BE2C (cell line): ENCODE measurements around the gene SLC22A12.
A peak's percentile ranks its signal among the peaks of the same experiment; 100 is the strongest.

Experiments
- DNase-seq: peaks from one replicate; pipeline ENCODE4 v3.0.0-alpha.2; 2020
- H3K27me3 ChIP-seq: fragments of 250-450 bp; sonication (Bioruptor Pico); 2 replicates; pipeline ENCODE4 v1.5.1; 2020; ENCODE audit warnings: mild to moderate bottlenecking
- H3K36me3 ChIP-seq: fragments of 250-450 bp; sonication (Bioruptor Pico); 2 replicates; pipeline ENCODE4 v1.5.1; 2020; ENCODE audit warnings: mild to moderate bottlenecking
- H3K4me1 ChIP-seq: fragments of 250-450 bp; sonication (Bioruptor Pico); 2 replicates; pipeline ENCODE4 v1.5.1; 2020
- H3K4me3 ChIP-seq: 2 replicates; pipeline ENCODE4 v1.5.1; 2011; ENCODE audit warnings: low read depth, low read length
- H3K9me3 ChIP-seq: fragments of 250-450 bp; sonication (Bioruptor Pico); 2 replicates; pipeline ENCODE4 v1.5.1; 2020
- CTCF ChIP-seq: IDR thresholded peaks from 2 replicates; pipeline ENCODE4 v1.5.1; 2012; ENCODE audit warnings: mild to moderate bottlenecking, low read depth, low read length

SLC22A12 gene

DNA sequence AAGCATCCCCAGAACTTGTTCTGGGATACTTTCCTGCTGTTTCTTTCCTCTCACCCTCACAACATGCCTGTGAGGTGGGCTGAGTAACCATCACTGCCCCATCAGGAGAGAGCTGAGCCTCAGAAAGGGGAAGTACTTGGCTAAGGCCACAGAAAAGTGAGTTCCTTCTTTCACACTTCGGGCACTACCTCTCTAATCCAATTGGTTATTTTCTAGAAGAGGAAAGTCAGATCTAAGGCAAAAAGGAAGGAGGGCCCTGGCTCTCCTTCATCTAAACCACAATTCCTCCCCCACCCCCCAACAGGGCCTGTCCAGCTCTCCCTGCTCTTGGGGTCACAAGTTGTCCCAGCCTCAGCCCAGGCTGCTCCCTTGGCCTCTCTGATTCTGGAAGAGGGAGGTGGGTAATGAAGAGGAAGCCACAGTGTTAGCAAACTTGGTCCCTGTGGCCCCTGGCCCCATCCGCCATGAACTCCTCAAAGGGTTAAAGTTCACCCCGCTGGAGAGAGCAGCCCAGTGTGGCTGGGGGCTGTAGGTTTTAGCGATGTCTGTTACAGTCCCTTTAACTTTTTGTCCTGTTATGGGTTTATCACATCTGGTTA lies 34.0 kb downstream of the SLC22A12 start:
- no peak for TF ChIP-seq CTCF
- no peak for DNase-seq
- Histone ChIP-seq H3K4me3 (no peak overlapping the region), H3K9me3 (no peaks in the 10 kb centered on the region), H3K36me3 (no peaks in the 10 kb centered on the region), H3K4me1 (peaks cover 8% of the 10 kb centered on the region), H3K27me3 (no peaks in the 10 kb centered on the region)

DNA sequence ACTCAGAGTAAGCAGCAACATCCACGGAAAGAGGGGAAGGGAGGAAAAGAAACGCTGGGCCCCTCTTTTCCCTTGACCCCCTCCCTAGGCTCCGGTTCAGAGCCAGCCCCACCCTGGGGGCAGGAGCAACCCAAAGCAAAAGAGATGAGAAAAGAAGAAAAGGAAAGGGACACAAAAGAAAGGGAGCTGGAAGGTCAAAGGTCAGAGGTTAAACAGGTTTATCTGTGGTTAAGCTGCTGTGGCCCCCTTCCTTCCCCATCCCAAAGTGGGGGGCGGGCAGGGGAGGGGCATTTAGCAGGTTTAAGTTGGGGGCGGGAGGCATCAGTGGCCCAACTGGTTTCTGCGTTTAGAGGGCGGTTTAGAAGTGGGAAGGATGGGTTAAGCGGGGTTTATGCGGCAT lies 35.6 kb downstream of the SLC22A12 start:
- Histone ChIP-seq H3K4me1 (no peaks in the 10 kb centered on the region), H3K9me3 (no peaks in the 10 kb centered on the region), H3K36me3 (no peaks in the 10 kb centered on the region), H3K4me3 (no peak overlapping the region), H3K27me3 (no peaks in the 10 kb centered on the region)
- DNase-seq, result no peak
- TF ChIP-seq CTCF, result no peak

GRCh38 chr11:64627371-64627770 lies 36.4 kb downstream of the SLC22A12 start:
- H3K9me3 ChIP-seq, result no peaks in the 10 kb centered on the region
- TF ChIP-seq CTCF, result no peak
- H3K4me1 ChIP-seq, result no peaks in the 10 kb centered on the region
- no peaks in the 10 kb centered on the region for H3K27me3 ChIP-seq
- no peak overlapping the region for H3K4me3 ChIP-seq
- H3K36me3 ChIP-seq, result no peaks in the 10 kb centered on the region
- no peak for DNase-seq

GRCh38 chr11:64628596-64628995 lies 37.6 kb downstream of the SLC22A12 start:
- no peaks in the 10 kb centered on the region for H3K9me3 ChIP-seq
- TF ChIP-seq CTCF, result no peak
- H3K36me3 ChIP-seq, result no peaks in the 10 kb centered on the region
- H3K4me1 ChIP-seq, result no peaks in the 10 kb centered on the region
- no peaks in the 10 kb centered on the region for H3K27me3 ChIP-seq
- H3K4me3 ChIP-seq, result no peak overlapping the region
- no peak for DNase-seq

DNA sequence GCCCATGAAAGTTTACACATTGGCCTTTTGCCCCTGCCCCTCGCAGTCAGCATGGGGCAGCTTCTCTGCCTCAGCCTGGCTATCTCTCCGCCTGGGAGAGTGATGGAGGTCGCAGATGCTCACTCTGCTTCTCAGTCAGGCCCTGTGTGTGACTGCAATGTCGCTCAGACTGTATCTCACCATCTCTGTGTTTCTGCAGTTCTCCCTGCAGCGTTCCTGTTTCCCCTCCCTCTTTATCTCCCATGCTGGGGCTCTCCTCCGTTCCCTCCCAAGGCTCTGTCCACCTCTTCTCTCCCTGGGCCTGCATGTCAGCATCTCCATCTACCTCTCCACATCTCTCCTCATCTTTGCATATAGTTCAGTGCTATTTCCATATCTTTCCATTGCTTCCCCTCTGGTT lies 38.1 kb downstream of the SLC22A12 start:
- H3K4me3 ChIP-seq, result no peak overlapping the region
- H3K4me1 ChIP-seq, result no peaks in the 10 kb centered on the region
- no peak for TF ChIP-seq CTCF
- H3K27me3 ChIP-seq, result no peaks in the 10 kb centered on the region
- H3K9me3 ChIP-seq, result no peaks in the 10 kb centered on the region
- no peak for DNase-seq
- no peaks in the 10 kb centered on the region for H3K36me3 ChIP-seq

DNA sequence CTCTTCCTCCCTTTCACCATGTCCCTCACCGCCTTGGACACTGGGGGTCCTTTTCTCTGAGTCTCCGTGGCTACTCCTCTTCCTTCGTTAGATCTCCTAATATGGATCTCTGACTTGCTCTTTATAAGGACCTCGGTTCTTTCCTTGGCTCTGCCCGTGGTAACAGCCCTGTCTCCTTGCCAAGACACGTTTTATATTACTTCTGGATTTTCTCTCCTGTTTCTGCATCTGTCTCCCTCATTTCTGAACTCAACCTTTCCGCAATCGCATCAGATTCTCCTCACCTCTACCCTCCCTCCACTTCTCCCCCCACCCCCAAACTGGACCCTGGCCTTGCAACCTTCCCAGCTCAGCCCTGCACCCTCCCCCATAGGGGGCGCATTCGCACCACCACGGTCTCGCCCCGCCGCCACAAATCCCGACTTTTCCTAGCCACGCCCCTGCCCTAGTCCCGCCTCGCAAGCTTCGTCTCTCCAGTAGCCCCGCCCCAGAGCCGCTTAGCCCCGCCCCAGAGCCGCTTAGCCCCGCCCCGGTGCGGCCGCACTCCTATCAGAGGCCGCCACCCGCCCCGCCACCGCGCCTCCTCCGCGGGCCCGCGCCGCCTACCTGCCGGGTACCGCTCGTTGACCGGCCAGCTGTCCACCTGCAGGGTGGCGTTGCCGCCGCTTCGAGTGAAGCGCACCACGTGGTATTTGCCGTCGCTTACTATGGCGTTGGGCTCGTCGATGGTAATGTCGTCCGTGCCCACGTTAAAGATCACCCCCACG lies 39.0 kb downstream of the SLC22A12 start:
- H3K4me1 ChIP-seq, result no peaks in the 10 kb centered on the region
- no peak for TF ChIP-seq CTCF
- no peaks in the 10 kb centered on the region for H3K27me3 ChIP-seq
- no peaks in the 10 kb centered on the region for H3K36me3 ChIP-seq
- no peak overlapping the region for H3K4me3 ChIP-seq
- DNase-seq, result peak; percentile 34
- no peaks in the 10 kb centered on the region for H3K9me3 ChIP-seq
